A673 (cell line): ENCODE measurements around the gene TLCD3B. TPM values are rescaled to one million over a fixed set of nuclear protein-coding genes. Genes with fewer than 3 reads are reported as not detected.
"Not testable (repeated sequence)": the region's sequence is repeated elsewhere in the genome, so short reads cannot be mapped to it uniquely, and the experiment has no call there.

ENCODE experiments used
- BruUV-seq: library from RNA; stranded (reverse); fragments of 400-500 nt; replicated peaks from 2 replicates; lab custom pipeline; 2021; lab: Mats Ljungman, UMichigan
- CTCF ChIA-PET: fragments of 300-600 bp; sonication (Branson Sonifier 250); formaldehyde crosslinking; loops from one replicate; lab custom pipeline; 2022; ENCODE audit warnings: antibody characterized with exemption; lab: Charles Lee
- POLR2A ChIA-PET: fragments of 300-600 bp; sonication (Branson Sonifier 250); formaldehyde crosslinking; loops from one replicate; lab custom pipeline; 2022; ENCODE audit warnings: antibody characterized with exemption; ENCODE audit not compliant: low non-redundant PET; lab: Charles Lee
- DNase-seq: peaks from one replicate; pipeline ENCODE4 v3.0.0-alpha.2; 2015; ENCODE audit warnings: low spot score
- H3K27ac ChIP-seq: fragments of 200-600 bp; sonication (generic); 2 replicates; pipeline ENCODE4 v1.5.1; 2016; ENCODE audit warnings: mixed run types, low read depth, mild to moderate bottlenecking, mixed read lengths, antibody characterized with exemption, low read length; ENCODE audit not compliant: poor library complexity, severe bottlenecking
- H3K27me3 ChIP-seq: fragments of 200-600 bp; sonication (generic); replicated peaks from 2 replicates; pipeline ENCODE4 v1.6.1; 2017; ENCODE audit warnings: mixed run types, low read depth, mild to moderate bottlenecking, mixed read lengths, antibody characterized with exemption, low read length; ENCODE audit not compliant: insufficient read depth, poor library complexity
- H3K36me3 ChIP-seq: fragments of 200-600 bp; sonication (generic); 2 replicates; pipeline ENCODE4 v1.6.1; 2016; ENCODE audit warnings: mixed run types, mild to moderate bottlenecking, mixed read lengths, antibody characterized with exemption, low read length; ENCODE audit not compliant: insufficient read depth, poor library complexity, severe bottlenecking
- H3K4me1 ChIP-seq: fragments of 200-600 bp; sonication (generic); 2 replicates; pipeline ENCODE4 v1.6.1; 2017; ENCODE audit warnings: mixed run types, mild to moderate bottlenecking, mixed read lengths, antibody characterized with exemption, low read length; ENCODE audit not compliant: insufficient read depth, poor library complexity, severe bottlenecking
- H3K4me3 ChIP-seq: fragments of 200-600 bp; sonication (generic); 2 replicates; pipeline ENCODE4 v1.5.1; 2016; ENCODE audit warnings: low read depth, mixed run types, mild to moderate bottlenecking, mixed read lengths, low read length; ENCODE audit not compliant: poor library complexity, severe bottlenecking
- H3K9me3 ChIP-seq: fragments of 200-600 bp; sonication (generic); 2 replicates; pipeline ENCODE4 v1.6.1; 2016; ENCODE audit warnings: mixed run types, low read depth, mild to moderate bottlenecking, mixed read lengths, antibody characterized with exemption, low read length; ENCODE audit not compliant: poor library complexity, severe bottlenecking
- EZH2 ChIP-seq: fragments of 200-600 bp; sonication (generic); IDR thresholded peaks from 2 replicates; pipeline ENCODE4 v1.6.1; 2017; ENCODE audit warnings: borderline replicate concordance, low read depth, mild to moderate bottlenecking, mixed read lengths, antibody characterized with exemption, low read length; ENCODE audit not compliant: poor library complexity, severe bottlenecking
- intact Hi-C: fragments of 100-400 bp; cut with micrococcal nuclease; formaldehyde crosslinking; loops from one replicate; pipeline ENCODE4 v1.10.0; 2022; ENCODE audit not compliant: unreplicated experiment
- total RNA-seq: library from RNA; stranded (reverse); gene quantifications from 2 replicates; pipeline ENCODE4 v1.2.3, GENCODE V29; 2021
- TF ChIP-seq, protein P1 (sequence below): fragments of 300-800, 200-600 bp; sonication (generic); conservative IDR thresholded peaks from 2 replicates; pipeline ENCODE4 v1.5.1; 2017; ENCODE audit warnings: low read depth, mild to moderate bottlenecking, antibody characterized with exemption, low read length, moderate library complexity, mixed read lengths

The TLCD3B gene
- total RNA-seq, 1 experiment from 2014 or later: 1.9 TPM

DNA sequence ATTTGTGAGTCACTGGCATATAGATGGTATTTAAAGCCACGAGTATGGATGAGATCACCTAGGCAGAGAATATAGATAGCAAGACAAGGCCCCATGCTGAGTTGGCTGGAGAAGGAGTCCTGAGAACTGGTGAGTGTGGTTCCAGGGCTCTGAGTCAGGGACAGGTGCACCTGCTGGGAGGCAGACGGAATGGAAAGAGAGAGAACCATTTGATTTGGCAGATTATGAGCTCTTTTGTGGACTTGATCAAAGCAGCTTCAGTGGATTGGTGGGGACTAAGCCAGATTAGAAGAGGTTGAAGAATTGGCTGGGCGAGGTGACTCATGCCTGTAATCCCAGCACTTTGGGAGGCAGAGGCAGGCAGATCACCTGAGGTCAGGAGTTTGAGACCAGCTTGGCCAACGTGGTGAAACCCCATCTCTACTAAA lies 12.3 kb downstream of the TLCD3B start:
- no peak overlapping the region for H3K4me3 ChIP-seq
- CTCF ChIA-PET: interaction anchor here (0.6 kb wide), 1 partner anchor 9 kb away, joined by 9 read pairs; no protein-coding TSS in a partner anchor
- no peaks in the 10 kb centered on the region for H3K27me3 ChIP-seq
- intact Hi-C loops: no loop called here
- no peaks in the 10 kb centered on the region for H3K9me3 ChIP-seq
- no peak for TF ChIP-seq EZH2
- TF ChIP-seq, protein P1, sequence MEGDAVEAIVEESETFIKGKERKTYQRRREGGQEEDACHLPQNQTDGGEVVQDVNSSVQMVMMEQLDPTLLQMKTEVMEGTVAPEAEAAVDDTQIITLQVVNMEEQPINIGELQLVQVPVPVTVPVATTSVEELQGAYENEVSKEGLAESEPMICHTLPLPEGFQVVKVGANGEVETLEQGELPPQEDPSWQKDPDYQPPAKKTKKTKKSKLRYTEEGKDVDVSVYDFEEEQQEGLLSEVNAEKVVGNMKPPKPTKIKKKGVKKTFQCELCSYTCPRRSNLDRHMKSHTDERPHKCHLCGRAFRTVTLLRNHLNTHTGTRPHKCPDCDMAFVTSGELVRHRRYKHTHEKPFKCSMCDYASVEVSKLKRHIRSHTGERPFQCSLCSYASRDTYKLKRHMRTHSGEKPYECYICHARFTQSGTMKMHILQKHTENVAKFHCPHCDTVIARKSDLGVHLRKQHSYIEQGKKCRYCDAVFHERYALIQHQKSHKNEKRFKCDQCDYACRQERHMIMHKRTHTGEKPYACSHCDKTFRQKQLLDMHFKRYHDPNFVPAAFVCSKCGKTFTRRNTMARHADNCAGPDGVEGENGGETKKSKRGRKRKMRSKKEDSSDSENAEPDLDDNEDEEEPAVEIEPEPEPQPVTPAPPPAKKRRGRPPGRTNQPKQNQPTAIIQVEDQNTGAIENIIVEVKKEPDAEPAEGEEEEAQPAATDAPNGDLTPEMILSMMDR: no peak
- DNase-seq: no peak
- POLR2A ChIA-PET: no interaction called here
- no TSS peak for BruUV-seq
- H3K4me1 ChIP-seq: no peaks in the 10 kb centered on the region
- no peaks in the 10 kb centered on the region for H3K36me3 ChIP-seq
- no peak overlapping the region for H3K27ac ChIP-seq

DNA sequence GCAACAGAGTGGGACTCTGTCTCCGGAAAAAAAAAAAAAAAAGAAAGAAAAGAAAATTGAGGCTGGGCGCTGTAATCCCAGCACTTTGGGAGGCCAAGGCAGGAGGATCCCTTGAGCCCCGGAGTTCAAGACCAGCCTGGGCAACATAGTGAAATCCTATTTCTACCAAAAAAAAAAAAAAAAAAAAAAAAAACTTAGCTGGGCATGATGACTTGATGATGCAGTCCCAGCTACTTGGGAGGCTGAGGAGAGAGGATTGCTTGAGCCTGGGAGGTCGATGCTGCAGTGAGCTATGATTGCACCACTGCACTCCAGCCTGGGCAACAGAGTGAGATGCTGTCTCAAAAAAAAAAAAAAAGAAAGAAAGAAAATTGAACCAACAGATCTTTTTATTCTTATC lies 13.1 kb downstream of the TLCD3B start:
- intact Hi-C loops, H3K27ac ChIP-seq, DNase-seq, CTCF ChIA-PET, POLR2A ChIA-PET, BruUV-seq, H3K4me3 ChIP-seq, H3K9me3 ChIP-seq, H3K36me3 ChIP-seq, H3K4me1 ChIP-seq, H3K27me3 ChIP-seq: not testable (repeated sequence)

DNA sequence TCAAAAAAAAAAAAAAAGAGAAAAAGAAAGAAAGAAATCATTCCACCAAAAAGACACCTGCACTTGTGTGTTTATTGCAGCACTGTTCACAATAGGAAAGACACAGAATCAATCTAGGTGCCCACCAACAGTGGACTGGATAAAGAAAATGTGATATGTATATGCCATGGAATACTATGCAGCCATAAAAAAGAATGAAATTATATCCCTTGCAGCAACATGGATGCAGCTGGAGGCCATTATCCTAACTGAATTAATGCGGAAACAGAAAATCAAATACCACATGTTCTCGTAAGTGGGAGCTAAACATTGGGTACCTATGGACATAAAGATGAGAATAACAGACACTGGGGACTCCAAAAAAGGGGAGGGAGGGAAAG lies 13.8 kb downstream of the TLCD3B start:
- CTCF ChIA-PET: no interaction called here
- no peak for TF ChIP-seq EZH2
- TF ChIP-seq, protein P1: no peak
- Histone ChIP-seq H3K4me1 (no peaks in the 10 kb centered on the region), H3K27ac (no peak overlapping the region), H3K36me3 (no peaks in the 10 kb centered on the region), H3K9me3 (no peaks in the 10 kb centered on the region), H3K27me3 (no peaks in the 10 kb centered on the region), H3K4me3 (no peak overlapping the region)
- no TSS peak for BruUV-seq
- no peak for DNase-seq
- intact Hi-C loops: no loop called here
- POLR2A ChIA-PET: no interaction called here

DNA sequence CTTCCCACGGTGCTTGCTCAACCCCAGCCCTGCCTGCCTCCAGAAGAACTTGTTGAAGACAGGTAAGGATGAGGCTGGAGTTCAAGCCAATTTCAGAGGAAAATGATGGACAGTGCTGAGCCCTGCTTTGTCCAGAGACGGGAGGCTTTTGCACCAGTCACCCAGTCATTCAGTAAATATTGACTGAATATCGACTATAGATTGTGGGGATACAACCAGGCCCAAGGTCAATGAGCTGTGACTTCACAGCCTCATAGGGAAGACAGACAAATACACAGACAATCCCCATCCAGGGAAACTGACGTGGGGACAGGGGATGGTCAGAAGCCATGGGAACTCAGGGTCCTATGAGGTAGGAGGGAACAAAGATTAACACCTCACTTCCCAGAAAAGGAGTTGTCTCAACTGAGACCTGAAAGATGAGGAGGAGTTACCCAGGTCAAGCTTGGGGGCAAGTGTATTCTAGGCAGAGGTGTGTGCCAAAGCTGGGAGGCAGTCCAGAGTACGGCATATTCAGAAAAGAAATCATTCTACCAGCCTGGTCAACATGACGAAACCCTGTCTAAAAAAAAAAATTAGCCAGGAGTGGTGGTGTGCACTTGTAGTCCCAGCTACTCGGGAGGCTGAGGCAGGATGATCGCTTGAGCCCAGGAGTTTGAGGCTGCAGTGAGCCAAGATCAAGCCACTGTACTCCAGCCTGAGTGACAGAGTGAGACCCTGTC lies 14.4 kb downstream of the TLCD3B start:
- Histone ChIP-seq H3K4me3 (no peak overlapping the region), H3K27ac (no peak overlapping the region), H3K9me3 (no peaks in the 10 kb centered on the region), H3K4me1 (no peaks in the 10 kb centered on the region), H3K27me3 (no peaks in the 10 kb centered on the region), H3K36me3 (no peaks in the 10 kb centered on the region)
- ChIA-PET POLR2A (no interaction called here), CTCF (no interaction called here)
- TF ChIP-seq, protein P1: no peak
- no peak for TF ChIP-seq EZH2
- no peak for DNase-seq
- no TSS peak for BruUV-seq
- intact Hi-C loops: no loop called here

DNA sequence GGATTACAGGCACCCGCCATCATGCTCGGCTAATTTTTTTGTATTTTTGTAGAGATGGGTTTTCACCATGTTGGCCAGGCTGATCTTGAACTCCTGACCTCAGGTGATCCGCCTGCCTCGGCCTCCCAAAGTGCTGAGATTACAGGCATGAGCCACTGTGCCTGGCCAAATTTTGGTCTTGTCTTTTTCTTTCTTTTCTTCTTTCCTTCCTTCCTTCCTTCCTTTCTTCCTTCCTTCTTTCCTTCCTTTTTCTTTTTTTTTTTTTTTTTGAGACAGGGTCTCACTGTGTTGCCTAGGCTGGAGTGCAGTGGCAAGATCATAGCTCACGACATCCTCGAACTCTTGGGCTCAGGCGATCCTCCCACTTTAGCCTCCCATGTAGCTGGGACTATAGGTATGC lies 15.6 kb downstream of the TLCD3B start:
- H3K9me3 ChIP-seq, H3K36me3 ChIP-seq, H3K4me1 ChIP-seq, BruUV-seq, POLR2A ChIA-PET, H3K27me3 ChIP-seq, CTCF ChIA-PET, DNase-seq, H3K4me3 ChIP-seq, intact Hi-C loops, H3K27ac ChIP-seq: not testable (repeated sequence)
